ENCODE measurements around the gene SERP2. TPM values are rescaled to one million over a fixed set of nuclear protein-coding genes. Genes with fewer than 3 reads are reported as not detected.

Gene SERP2
- total and polyA plus RNA-seq, 2 donors (not counting 1 experiment from before 2014, with no cell fraction given) = 10.6 to 15.5 TPM

DNA sequence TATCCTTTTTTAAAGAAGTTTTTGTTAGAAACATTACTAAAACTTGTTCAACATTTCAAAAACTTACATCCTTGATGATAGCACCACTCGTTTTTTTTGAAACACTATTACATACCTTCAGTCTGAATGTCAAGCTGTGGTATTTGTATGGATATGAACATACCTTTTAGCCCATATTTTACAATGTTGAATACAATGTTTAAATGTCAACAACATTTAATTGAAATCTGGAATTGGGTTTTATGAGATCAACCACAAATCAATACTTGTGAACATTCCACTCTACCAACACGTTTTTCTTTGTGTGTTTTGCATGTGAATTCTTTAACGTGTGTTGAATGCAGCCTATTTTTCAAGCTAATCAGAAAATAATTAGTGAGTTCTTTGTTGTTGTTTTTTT, 4.7 kb downstream of the SERP2 start:
- H3K4me2 ChIP-seq (ENCODE audit: extremely low read depth, insufficient read depth, low read length) = no peak overlapping the region
- H3K4me3 ChIP-seq (replicated peaks in 1 of 4; ENCODE audit: control extremely low read depth in 1 of 4, insufficient read depth in 1 of 4, low read depth in 3 of 4, low read length in 4 of 4) = no peak overlapping the region
- no peaks in the 10 kb centered on the region for H3K36me3 ChIP-seq (ENCODE audit: control insufficient read depth, insufficient read depth, low read length)
- no peaks in the 10 kb centered on the region for H4K20me1 ChIP-seq (ENCODE audit: control insufficient read depth, extremely low read depth, insufficient read depth, low read length)
- TF ChIP-seq, protein P1, sequence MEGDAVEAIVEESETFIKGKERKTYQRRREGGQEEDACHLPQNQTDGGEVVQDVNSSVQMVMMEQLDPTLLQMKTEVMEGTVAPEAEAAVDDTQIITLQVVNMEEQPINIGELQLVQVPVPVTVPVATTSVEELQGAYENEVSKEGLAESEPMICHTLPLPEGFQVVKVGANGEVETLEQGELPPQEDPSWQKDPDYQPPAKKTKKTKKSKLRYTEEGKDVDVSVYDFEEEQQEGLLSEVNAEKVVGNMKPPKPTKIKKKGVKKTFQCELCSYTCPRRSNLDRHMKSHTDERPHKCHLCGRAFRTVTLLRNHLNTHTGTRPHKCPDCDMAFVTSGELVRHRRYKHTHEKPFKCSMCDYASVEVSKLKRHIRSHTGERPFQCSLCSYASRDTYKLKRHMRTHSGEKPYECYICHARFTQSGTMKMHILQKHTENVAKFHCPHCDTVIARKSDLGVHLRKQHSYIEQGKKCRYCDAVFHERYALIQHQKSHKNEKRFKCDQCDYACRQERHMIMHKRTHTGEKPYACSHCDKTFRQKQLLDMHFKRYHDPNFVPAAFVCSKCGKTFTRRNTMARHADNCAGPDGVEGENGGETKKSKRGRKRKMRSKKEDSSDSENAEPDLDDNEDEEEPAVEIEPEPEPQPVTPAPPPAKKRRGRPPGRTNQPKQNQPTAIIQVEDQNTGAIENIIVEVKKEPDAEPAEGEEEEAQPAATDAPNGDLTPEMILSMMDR (conservative IDR thresholded peaks at IDR 0.05 in 1 of 2, IDR thresholded peaks at IDR 0.05 in 1 of 2; ENCODE audit: low read depth in 1 of 2, low read length in 2 of 2) = no peak
- TF ChIP-seq EZH2 (IDR thresholded peaks at IDR 0.05; ENCODE audit: low read length, missing control alignments) = no peak
- no peak overlapping the region for H3K9ac ChIP-seq (ENCODE audit: insufficient read depth, low read length)
- H2AFZ ChIP-seq (ENCODE audit: low read length) = no peak overlapping the region
- H3K4me1 ChIP-seq (ENCODE audit: control insufficient read depth, extremely low read depth, insufficient read depth, low read length) = peaks cover 9% of the 10 kb centered on the region
- no peaks in the 10 kb centered on the region for H3K27me3 ChIP-seq (ENCODE audit: control insufficient read depth, insufficient read depth, low read length)
- no peaks in the 10 kb centered on the region for H3K79me2 ChIP-seq (ENCODE audit: control insufficient read depth, insufficient read depth, low read length)
- DNase-seq (ENCODE audit: low read depth in 2 of 2) = no peak
- no peak overlapping the region for H3K27ac ChIP-seq (ENCODE audit: insufficient read depth, low read length)
- no peaks in the 10 kb centered on the region for H3K9me3 ChIP-seq (ENCODE audit: control insufficient read depth, insufficient read depth, low read depth, low read length)

DNA sequence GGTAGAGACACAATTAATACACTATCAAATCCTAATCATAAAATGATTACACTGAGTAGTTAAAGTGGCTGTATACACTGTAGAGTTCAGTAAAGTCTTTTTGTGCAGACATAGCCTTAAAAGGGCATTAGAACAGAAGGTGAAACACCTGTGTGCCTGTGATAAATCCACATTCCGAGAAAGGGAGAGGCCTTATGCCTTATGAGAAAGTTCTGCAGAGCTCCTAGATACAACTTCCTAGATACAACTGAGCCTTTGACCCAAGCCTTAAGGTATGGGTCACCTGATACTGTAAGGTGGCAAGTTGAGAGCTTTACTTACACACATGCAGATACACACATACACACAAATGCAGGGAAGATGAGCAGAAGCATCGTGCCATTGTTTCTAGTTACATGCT, 6.3 kb downstream of the SERP2 start:
- no peaks in the 10 kb centered on the region for H4K20me1 ChIP-seq (ENCODE audit: control insufficient read depth, extremely low read depth, insufficient read depth, low read length)
- H3K9me3 ChIP-seq (ENCODE audit: control insufficient read depth, insufficient read depth, low read depth, low read length) = no peaks in the 10 kb centered on the region
- H3K4me3 ChIP-seq (replicated peaks in 1 of 4; ENCODE audit: control extremely low read depth in 1 of 4, insufficient read depth in 1 of 4, low read depth in 3 of 4, low read length in 4 of 4) = no peak overlapping the region
- DNase-seq (ENCODE audit: low read depth in 2 of 2) = no peak
- no peaks in the 10 kb centered on the region for H3K27me3 ChIP-seq (ENCODE audit: control insufficient read depth, insufficient read depth, low read length)
- H3K9ac ChIP-seq (ENCODE audit: insufficient read depth, low read length) = no peak overlapping the region
- H3K4me1 ChIP-seq (ENCODE audit: control insufficient read depth, extremely low read depth, insufficient read depth, low read length) = peaks cover 9% of the 10 kb centered on the region
- H3K27ac ChIP-seq (ENCODE audit: insufficient read depth, low read length) = no peak overlapping the region
- no peaks in the 10 kb centered on the region for H3K36me3 ChIP-seq (ENCODE audit: control insufficient read depth, insufficient read depth, low read length)
- H3K4me2 ChIP-seq (ENCODE audit: extremely low read depth, insufficient read depth, low read length) = no peak overlapping the region
- H2AFZ ChIP-seq (ENCODE audit: low read length) = no peak overlapping the region
- no peaks in the 10 kb centered on the region for H3K79me2 ChIP-seq (ENCODE audit: control insufficient read depth, insufficient read depth, low read length)
- TF ChIP-seq, protein P1 (conservative IDR thresholded peaks at IDR 0.05 in 1 of 2, IDR thresholded peaks at IDR 0.05 in 1 of 2; ENCODE audit: low read depth in 1 of 2, low read length in 2 of 2) = no peak
- TF ChIP-seq EZH2 (IDR thresholded peaks at IDR 0.05; ENCODE audit: low read length, missing control alignments) = no peak

DNA sequence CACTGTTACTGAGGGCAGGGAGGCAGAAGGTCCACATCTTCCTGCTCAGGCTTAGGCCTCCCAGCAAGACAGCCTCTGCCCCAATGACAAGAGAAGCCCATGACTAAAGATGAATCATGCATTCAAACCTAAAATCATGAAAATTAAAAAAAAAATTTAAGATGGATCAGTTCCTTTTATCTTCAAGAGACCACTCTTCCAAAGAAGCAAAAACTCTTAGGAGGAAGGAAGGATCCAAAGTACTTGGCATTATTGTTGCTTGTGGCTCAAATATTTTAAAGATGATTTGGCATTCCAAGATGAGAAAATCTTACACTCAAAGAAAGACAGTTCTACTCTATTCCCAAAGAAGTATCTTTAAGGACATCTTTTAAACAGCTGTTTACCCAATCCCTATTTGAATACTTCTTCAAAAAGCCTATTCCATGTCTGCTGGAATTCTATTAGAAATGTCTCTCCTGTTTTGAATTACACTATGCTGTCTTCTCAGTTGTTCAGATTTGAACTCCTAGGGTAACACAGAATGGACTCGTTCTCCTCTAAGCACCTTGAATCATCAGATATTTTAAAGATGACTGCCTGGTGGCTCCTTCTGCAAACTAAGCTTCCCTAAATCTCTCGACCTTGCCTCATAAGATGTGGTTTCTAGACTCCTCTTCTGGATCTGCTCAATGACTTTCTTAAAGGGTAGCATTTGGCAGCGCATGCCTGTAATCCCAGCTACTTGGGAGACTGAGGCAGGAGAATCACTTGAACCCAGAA, 7.0 kb downstream of the SERP2 start:
- H3K36me3 ChIP-seq (ENCODE audit: control insufficient read depth, insufficient read depth, low read length) = no peaks in the 10 kb centered on the region
- TF ChIP-seq, protein P1 (conservative IDR thresholded peaks at IDR 0.05 in 1 of 2, IDR thresholded peaks at IDR 0.05 in 1 of 2; ENCODE audit: low read depth in 1 of 2, low read length in 2 of 2) = no peak
- no peak for TF ChIP-seq EZH2 (IDR thresholded peaks at IDR 0.05; ENCODE audit: low read length, missing control alignments)
- peaks cover 9% of the 10 kb centered on the region for H3K4me1 ChIP-seq (ENCODE audit: control insufficient read depth, extremely low read depth, insufficient read depth, low read length)
- peak overlapping the region; percentile 32 for H3K4me2 ChIP-seq (ENCODE audit: extremely low read depth, insufficient read depth, low read length)
- no peaks in the 10 kb centered on the region for H4K20me1 ChIP-seq (ENCODE audit: control insufficient read depth, extremely low read depth, insufficient read depth, low read length)
- H3K27ac ChIP-seq (ENCODE audit: insufficient read depth, low read length) = no peak overlapping the region
- H3K9me3 ChIP-seq (ENCODE audit: control insufficient read depth, insufficient read depth, low read depth, low read length) = no peaks in the 10 kb centered on the region
- H3K79me2 ChIP-seq (ENCODE audit: control insufficient read depth, insufficient read depth, low read length) = no peaks in the 10 kb centered on the region
- no peaks in the 10 kb centered on the region for H3K27me3 ChIP-seq (ENCODE audit: control insufficient read depth, insufficient read depth, low read length)
- H3K9ac ChIP-seq (ENCODE audit: insufficient read depth, low read length) = no peak overlapping the region
- DNase-seq (ENCODE audit: low read depth in 2 of 2) = peak in 1 of 2 donors; percentile 66
- H2AFZ ChIP-seq (ENCODE audit: low read length) = no peak overlapping the region
- H3K4me3 ChIP-seq (replicated peaks in 1 of 4; ENCODE audit: control extremely low read depth in 1 of 4, insufficient read depth in 1 of 4, low read depth in 3 of 4, low read length in 4 of 4) = no peak overlapping the region

Data from fibroblast of lung (primary cell).